BLaER1 treated with 17β-estradiol and CSF1 and Interleukin-3, amounts not matched to agents 10 nM and 100 nM (cell line): ENCODE data around the gene ANKMY2.

ENCODE experiments used
- H3K27ac ChIP-seq, 11 experiments: shearing (Covaris generic); formaldehyde crosslinking; 2 replicates each; pipeline ENCODE4 v1.8.1; 2022
- H3K27me3 ChIP-seq, 11 experiments: shearing (Covaris generic); formaldehyde crosslinking; 2 replicates each; pipeline ENCODE4 v1.8.1; 2022
- H3K36me3 ChIP-seq, 11 experiments: shearing (Covaris generic); formaldehyde crosslinking; 2 replicates each; pipeline ENCODE4 v1.8.1; 2022
- H3K4me1 ChIP-seq, 10 experiments: shearing (Covaris generic); formaldehyde crosslinking; 2 replicates each; pipeline ENCODE4 v1.8.1; 2022
- H3K4me2 ChIP-seq, 11 experiments: shearing (Covaris generic); formaldehyde crosslinking; 2 replicates each; pipeline ENCODE4 v1.8.1; 2022
- H3K4me3 ChIP-seq, 10 experiments: shearing (Covaris generic); formaldehyde crosslinking; 2 replicates each; pipeline ENCODE4 v1.8.1; 2022
- H3K9ac ChIP-seq, 11 experiments: shearing (Covaris generic); formaldehyde crosslinking; 2 replicates each; pipeline ENCODE4 v1.8.1; 2022
- H3K9me3 ChIP-seq, 11 experiments: shearing (Covaris generic); formaldehyde crosslinking; replicated peaks in 1 of 11; 2 replicates each; pipeline ENCODE4 v1.8.1; 2022
- H4K20me1 ChIP-seq, 11 experiments: shearing (Covaris generic); formaldehyde crosslinking; 2 replicates each; pipeline ENCODE4 v1.8.1; 2022
- Cebpa-rat ChIP-seq, 11 experiments: shearing (Covaris generic); IDR thresholded peaks; 2 replicates each; pipeline ENCODE4 v1.8.1; 2022

Gene ANKMY2

GRCh38 chr7:16677978-16678494 is 32.5 kb upstream of the ANKMY2 start:
- no peak for TF ChIP-seq Cebpa-rat (IDR thresholded peaks at IDR 0.05)
- Histone ChIP-seq H3K4me1 (no peaks in the 10 kb centered on the region), H3K4me2 (no peak overlapping the region), H4K20me1 (peaks cover 0 to 54% (median 19%) of the 10 kb centered on the region in 11 experiments; a peak in 13 of 22 replicates), H3K27ac (no peak overlapping the region), H3K36me3 (peaks cover 91 to 100% (median 100%) of the 10 kb centered on the region in 11 experiments), H3K27me3 (no peaks in the 10 kb centered on the region), H3K9ac (no peak overlapping the region), H3K4me3 (no peak overlapping the region), H3K9me3 (peaks cover 0 to 15% (median 0%) of the 10 kb centered on the region in 11 experiments; a peak in 5 of 22 replicates)

- peaks cover 71 to 100% (median 100%) of the 10 kb centered on the region in 11 experiments for H3K36me3 ChIP-seq
- peaks cover 0 to 28% (median 6%) of the 10 kb centered on the region in 11 experiments; a peak in 11 of 22 replicates for H3K9me3 ChIP-seq
- H4K20me1 ChIP-seq: peaks cover 0 to 75% (median 29%) of the 10 kb centered on the region in 11 experiments; a peak in 14 of 22 replicates
- H3K27me3 ChIP-seq: no peaks in the 10 kb centered on the region
- no peak for TF ChIP-seq Cebpa-rat (IDR thresholded peaks at IDR 0.05)
- no peak overlapping the region for H3K9ac ChIP-seq
- peaks cover 0 to 8% (median 0%) of the 10 kb centered on the region in 10 experiments; a peak in 5 of 20 replicates for H3K4me1 ChIP-seq
- no peak overlapping the region for H3K27ac ChIP-seq
- H3K4me2 ChIP-seq: no peak overlapping the region
- H3K4me3 ChIP-seq: no peak overlapping the region
These were observed 29.7 kb upstream of the ANKMY2 start for GRCh38 chr7:16675277-16675676.

GRCh38 chr7:16671811-16672210 is 26.3 kb upstream of the ANKMY2 start:
- no peak overlapping the region for H3K4me3 ChIP-seq
- H3K27ac ChIP-seq: no peak overlapping the region
- TF ChIP-seq Cebpa-rat (IDR thresholded peaks at IDR 0.05): no peak
- H3K4me1 ChIP-seq: peaks cover 0 to 30% (median 0%) of the 10 kb centered on the region in 10 experiments; a peak in 8 of 20 replicates
- no peak overlapping the region for H3K9ac ChIP-seq
- H3K36me3 ChIP-seq: peaks cover 71 to 100% (median 100%) of the 10 kb centered on the region in 11 experiments
- H3K27me3 ChIP-seq: no peaks in the 10 kb centered on the region
- H3K4me2 ChIP-seq: no peak overlapping the region
- peaks cover 0 to 96% (median 57%) of the 10 kb centered on the region in 11 experiments; a peak in 14 of 22 replicates for H4K20me1 ChIP-seq
- H3K9me3 ChIP-seq: peaks cover 0 to 29% (median 9%) of the 10 kb centered on the region in 11 experiments; a peak in 11 of 22 replicates

DNA sequence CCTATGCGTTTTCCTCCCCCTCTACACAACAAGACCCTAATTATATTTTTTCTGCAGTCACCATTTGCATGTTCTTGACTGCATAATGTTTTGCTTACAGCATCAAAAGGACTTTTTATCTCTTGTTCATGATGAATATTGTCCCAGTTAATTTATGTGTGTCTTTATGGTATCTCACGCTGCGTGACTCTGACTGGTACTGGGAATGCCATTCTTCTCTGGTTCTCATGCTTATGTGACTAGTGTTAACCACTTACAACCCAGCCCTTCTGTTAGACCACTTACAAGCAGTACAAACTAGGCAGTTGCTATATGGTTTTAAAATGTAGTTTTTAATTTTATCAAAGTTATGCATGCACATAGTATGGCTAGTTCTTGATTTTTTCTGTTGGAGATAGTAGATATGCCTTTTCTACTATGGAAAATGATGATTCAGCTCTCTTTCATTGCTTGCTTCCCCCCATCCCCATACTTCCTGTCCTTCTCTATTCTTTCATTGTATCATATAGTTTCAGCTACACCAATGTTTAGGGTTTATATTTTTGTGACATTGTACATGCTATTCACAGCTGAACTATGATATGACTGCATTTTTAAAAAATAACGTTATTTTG is 25.3 kb upstream of the ANKMY2 start:
- H3K27me3 ChIP-seq: no peaks in the 10 kb centered on the region
- H3K4me3 ChIP-seq: no peak overlapping the region
- no peak overlapping the region for H3K27ac ChIP-seq
- H3K9ac ChIP-seq: no peak overlapping the region
- H3K4me2 ChIP-seq: peak overlapping the region in 1 of 11 experiments; percentile 10; a peak in 2 of 22 replicates
- H3K9me3 ChIP-seq: peaks cover 0 to 25% (median 7%) of the 10 kb centered on the region in 11 experiments; a peak in 10 of 22 replicates
- H4K20me1 ChIP-seq: peaks cover 0 to 96% (median 60%) of the 10 kb centered on the region in 11 experiments; a peak in 15 of 22 replicates
- H3K4me1 ChIP-seq: peaks cover 0 to 34% (median 0%) of the 10 kb centered on the region in 10 experiments; a peak in 8 of 20 replicates
- H3K36me3 ChIP-seq: peaks cover 72 to 100% (median 100%) of the 10 kb centered on the region in 11 experiments
- no peak for TF ChIP-seq Cebpa-rat (IDR thresholded peaks at IDR 0.05)

DNA sequence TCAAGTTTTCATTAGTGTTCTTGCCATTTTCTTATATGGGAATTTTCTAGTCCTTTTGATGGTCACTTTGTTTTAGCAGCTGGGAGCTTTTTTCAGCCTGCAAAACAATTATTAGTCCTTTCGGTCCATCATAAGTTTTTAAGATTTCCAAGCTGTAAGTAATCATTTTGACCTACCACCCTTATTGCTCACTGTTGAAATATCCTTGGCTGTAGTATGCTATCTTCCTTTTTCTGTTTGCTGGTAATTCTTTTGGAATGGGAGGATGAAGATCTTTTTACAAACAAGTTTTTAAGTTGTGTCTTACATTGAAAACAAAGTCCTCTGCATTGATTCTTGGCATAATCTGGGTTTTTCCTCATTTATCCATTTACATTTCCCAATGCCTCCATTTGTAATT is 24.5 kb upstream of the ANKMY2 start:
- no peak for TF ChIP-seq Cebpa-rat (IDR thresholded peaks at IDR 0.05)
- Histone ChIP-seq H3K27me3 (no peaks in the 10 kb centered on the region), H4K20me1 (peaks cover 0 to 99% (median 67%) of the 10 kb centered on the region in 11 experiments; a peak in 15 of 22 replicates), H3K9me3 (peaks cover 0 to 18% (median 7%) of the 10 kb centered on the region in 11 experiments; a peak in 9 of 22 replicates), H3K4me3 (no peak overlapping the region), H3K4me1 (peaks cover 0 to 34% (median 0%) of the 10 kb centered on the region in 10 experiments; a peak in 8 of 20 replicates), H3K9ac (no peak overlapping the region), H3K4me2 (no peak overlapping the region), H3K36me3 (peaks cover 72 to 100% (median 100%) of the 10 kb centered on the region in 11 experiments), H3K27ac (no peak overlapping the region)

- Histone ChIP-seq H4K20me1 (peaks cover 0 to 100% (median 70%) of the 10 kb centered on the region in 11 experiments; a peak in 16 of 22 replicates), H3K27ac (no peak overlapping the region), H3K9ac (no peak overlapping the region), H3K36me3 (peaks cover 68 to 100% (median 100%) of the 10 kb centered on the region in 11 experiments), H3K4me1 (peaks cover 0 to 34% (median 0%) of the 10 kb centered on the region in 10 experiments; a peak in 8 of 20 replicates), H3K27me3 (no peaks in the 10 kb centered on the region), H3K9me3 (peaks cover 0 to 18% (median 7%) of the 10 kb centered on the region in 11 experiments; a peak in 9 of 22 replicates), H3K4me3 (no peak overlapping the region), H3K4me2 (no peak overlapping the region)
- TF ChIP-seq Cebpa-rat (IDR thresholded peaks at IDR 0.05): no peak
These were observed 24.0 kb upstream of the ANKMY2 start for GRCh38 chr7:16669581-16669980.

- H3K4me1 ChIP-seq: peaks cover 0 to 34% (median 0%) of the 10 kb centered on the region in 10 experiments; a peak in 8 of 20 replicates
- H3K27ac ChIP-seq: no peak overlapping the region
- peaks cover 0 to 23% (median 7%) of the 10 kb centered on the region in 11 experiments; a peak in 10 of 22 replicates for H3K9me3 ChIP-seq
- no peak overlapping the region for H3K4me2 ChIP-seq
- no peaks in the 10 kb centered on the region for H3K27me3 ChIP-seq
- TF ChIP-seq Cebpa-rat (IDR thresholded peaks at IDR 0.05): no peak
- no peak overlapping the region for H3K4me3 ChIP-seq
- peaks cover 62 to 100% (median 100%) of the 10 kb centered on the region in 11 experiments for H3K36me3 ChIP-seq
- no peak overlapping the region for H3K9ac ChIP-seq
- peaks cover 0 to 100% (median 70%) of the 10 kb centered on the region in 11 experiments; a peak in 18 of 22 replicates for H4K20me1 ChIP-seq
These were observed 23.4 kb upstream of the ANKMY2 start for GRCh38 chr7:16668978-16669377.

DNA sequence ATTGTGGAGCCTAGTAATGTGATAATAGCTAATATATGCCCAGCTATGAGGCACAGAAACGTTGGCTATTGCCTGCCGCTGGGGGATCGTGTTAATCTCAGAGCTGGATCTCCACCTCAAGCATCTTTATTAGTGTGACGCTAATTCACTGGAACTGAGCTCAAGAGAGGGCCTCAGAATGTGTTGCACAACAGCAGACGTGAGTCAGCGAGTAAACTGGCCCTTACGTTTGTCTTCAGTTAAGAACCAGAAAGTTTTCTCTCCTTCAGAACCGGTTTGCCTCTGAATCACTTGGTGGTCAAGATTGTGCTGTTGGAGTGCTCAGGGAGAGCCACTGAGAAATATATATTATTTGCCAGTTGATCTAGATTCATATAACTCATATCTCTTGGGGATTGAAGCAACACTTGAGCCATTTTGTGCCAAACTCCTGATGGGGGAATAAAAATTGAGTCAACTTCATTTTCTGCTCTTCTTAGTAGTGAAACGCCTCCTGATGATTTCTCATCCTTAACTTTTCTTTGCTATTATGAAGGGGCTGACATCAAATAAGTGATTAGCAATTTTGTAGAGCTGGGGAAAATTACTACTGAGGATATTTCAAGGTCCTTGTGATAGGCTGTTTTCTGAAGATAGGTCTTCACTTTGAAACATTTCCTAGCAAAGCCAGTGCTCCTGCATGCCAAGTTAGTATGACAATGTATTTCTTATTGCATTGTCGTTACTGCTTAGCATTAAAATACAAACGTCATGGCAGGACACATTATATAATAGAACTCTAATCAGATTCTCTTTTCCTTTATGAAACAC is 22.7 kb upstream of the ANKMY2 start:
- Histone ChIP-seq H3K27me3 (no peaks in the 10 kb centered on the region), H3K9me3 (peaks cover 0 to 23% (median 7%) of the 10 kb centered on the region in 11 experiments; a peak in 10 of 22 replicates), H4K20me1 (peaks cover 0 to 100% (median 71%) of the 10 kb centered on the region in 11 experiments; a peak in 18 of 22 replicates), H3K9ac (no peak overlapping the region), H3K4me1 (peaks cover 0 to 34% (median 0%) of the 10 kb centered on the region in 10 experiments; a peak in 8 of 20 replicates), H3K27ac (peak overlapping the region in 4 of 11 experiments; percentile 2 to 25 (median 8); a peak in 3 of 22 replicates), H3K36me3 (peaks cover 57 to 97% (median 94%) of the 10 kb centered on the region in 11 experiments), H3K4me2 (peak overlapping the region in 2 of 11 experiments; percentile 0 to 10; a peak in 2 of 22 replicates), H3K4me3 (no peak overlapping the region)
- peak in 4 of 11 experiments; percentile 17 to 51 (median 45); a peak in 3 of 22 replicates for TF ChIP-seq Cebpa-rat (IDR thresholded peaks at IDR 0.05)
